Caco-2 (cell line): ENCODE results near the gene BMPR1B. TPM values are rescaled to one million over a fixed set of nuclear protein-coding genes. Genes with fewer than 3 reads are reported as not detected.

Source experiments
- BruUV-seq: library from RNA; stranded (reverse); fragments of 400-500 nt; replicated peaks from 2 replicates; lab custom pipeline; 2021; lab: Mats Ljungman, UMichigan
- CTCF ChIA-PET: fragments of 300-600 bp; sonication (Branson Sonifier 250); formaldehyde crosslinking; loops from one replicate; lab custom pipeline; 2022; ENCODE audit warnings: antibody characterized with exemption; lab: Charles Lee
- POLR2A ChIA-PET: fragments of 300-600 bp; sonication (Branson Sonifier 250); formaldehyde crosslinking; loops from one replicate; lab custom pipeline; 2022; ENCODE audit warnings: antibody characterized with exemption; lab: Charles Lee
- DNase-seq, 2 experiments: peaks; one replicate each; pipeline versions ENCODE4 v3.0.0 to v3.0.0-alpha.2; 2020 to 2022
- H3K27me3 ChIP-seq: replicated peaks from 2 replicates; pipeline ENCODE4 v1.6.0; 2011; ENCODE audit warnings: low read length; ENCODE audit not compliant: control insufficient read depth, insufficient read depth
- H3K36me3 ChIP-seq: 2 replicates; pipeline ENCODE4 v1.5.1; 2011; ENCODE audit warnings: low read length; ENCODE audit not compliant: control insufficient read depth, insufficient read depth
- H3K4me1 ChIP-seq: fragments of 250-450 bp; sonication (Bioruptor Pico); 2 replicates; pipeline ENCODE4 v1.5.1; 2020; ENCODE audit warnings: mild to moderate bottlenecking
- H3K4me3 ChIP-seq: 2 replicates; pipeline ENCODE4 v1.5.1; 2011; ENCODE audit warnings: low read depth, mild to moderate bottlenecking, control low read depth, low read length
- H3K9me3 ChIP-seq: fragments of 250-450 bp; sonication (Bioruptor Pico); 2 replicates; pipeline ENCODE4 v1.5.1; 2020; ENCODE audit warnings: mild to moderate bottlenecking, moderate library complexity
- H3K27ac Mint-ChIP-seq: one replicate; pipeline ENCODE4 v1.8.0; 2022; ENCODE audit warnings: mixed read lengths; ENCODE audit not compliant: unreplicated experiment
- H3K27me3 Mint-ChIP-seq: one replicate; pipeline ENCODE4 v1.8.0; 2022; ENCODE audit warnings: mixed read lengths; ENCODE audit not compliant: insufficient read depth, unreplicated experiment
- H3K36me3 Mint-ChIP-seq: one replicate; pipeline ENCODE4 v1.8.0; 2022; ENCODE audit warnings: mild to moderate bottlenecking, mixed read lengths; ENCODE audit not compliant: insufficient read depth, unreplicated experiment
- H3K4me1 Mint-ChIP-seq: one replicate; pipeline ENCODE4 v1.8.0; 2022; ENCODE audit warnings: low read depth, mixed read lengths; ENCODE audit not compliant: unreplicated experiment
- H3K4me3 Mint-ChIP-seq: one replicate; pipeline ENCODE4 v1.8.0; 2022; ENCODE audit warnings: mild to moderate bottlenecking, moderate library complexity, mixed read lengths; ENCODE audit not compliant: unreplicated experiment
- H3K9me3 Mint-ChIP-seq: one replicate; pipeline ENCODE4 v1.8.0; 2022; ENCODE audit warnings: mixed read lengths; ENCODE audit not compliant: unreplicated experiment
- CTCF ChIP-seq, 2 experiments: fragments of 200-600 bp in 1 of 2; IDR thresholded peaks; 1 replicate in 1 of 2; 2 replicates in 1 of 2; pipeline versions ENCODE4 v1.5.1 to v1.8.0; 2011 to 2022; ENCODE audit warnings: antibody characterized with exemption in 1 of 2, control low read depth in 1 of 2, inconsistent platforms in 1 of 2, low read depth in 1 of 2, low read length in 1 of 2, mild to moderate bottlenecking in 1 of 2, moderate library complexity in 1 of 2; ENCODE audit not compliant: insufficient read depth in 1 of 2, severe bottlenecking in 1 of 2, unreplicated experiment in 1 of 2
- intact Hi-C: fragments of 100-400 bp; cut with micrococcal nuclease; formaldehyde crosslinking; loops from one replicate; pipeline ENCODE4 v1.10.0; 2022; ENCODE audit not compliant: unreplicated experiment
- total RNA-seq: library from RNA; stranded (reverse); gene quantifications from 2 replicates; pipeline ENCODE4 v1.2.3, GENCODE V29; 2022

Gene BMPR1B
- total RNA-seq, 1 experiment from 2014 or later = 8.7 TPM

GRCh38 chr4:95048296-95048695 lies 290.5 kb downstream of the BMPR1B start:
- no peak for DNase-seq
- Histone ChIP-seq H3K9me3 (no peaks in the 10 kb centered on the region), H3K4me3 (no peak overlapping the region), H3K4me1 (peaks cover 8% of the 10 kb centered on the region), H3K36me3 (no peaks in the 10 kb centered on the region), H3K27me3 (no peaks in the 10 kb centered on the region)
- Mint-ChIP-seq H3K9me3 (no peaks in the 10 kb centered on the region), H3K27ac (no peak overlapping the region), H3K36me3 (no peaks in the 10 kb centered on the region), H3K4me1 (peaks cover 6% of the 10 kb centered on the region), H3K4me3 (no peak overlapping the region), H3K27me3 (no peaks in the 10 kb centered on the region)
- TF ChIP-seq CTCF (IDR thresholded peaks at IDR 0.05; ENCODE audit: insufficient read depth in 1 of 2, low read depth in 1 of 2, low read length in 1 of 2, severe bottlenecking in 1 of 2, unreplicated experiment in 1 of 2) = no peak
- POLR2A ChIA-PET = no interaction called here
- CTCF ChIA-PET = no interaction called here
- intact Hi-C loops = no loop called here
- BruUV-seq = no TSS peak

GRCh38 chr4:95049551-95050233 lies 291.9 kb downstream of the BMPR1B start:
- H3K4me1 ChIP-seq = peaks cover 8% of the 10 kb centered on the region
- no peak for DNase-seq
- no peaks in the 10 kb centered on the region for H3K36me3 ChIP-seq
- H3K9me3 Mint-ChIP-seq = no peaks in the 10 kb centered on the region
- ChIA-PET CTCF (no interaction called here), POLR2A (no interaction called here)
- no peaks in the 10 kb centered on the region for H3K27me3 ChIP-seq
- no peak for TF ChIP-seq CTCF (IDR thresholded peaks at IDR 0.05; ENCODE audit: insufficient read depth in 1 of 2, low read depth in 1 of 2, low read length in 1 of 2, severe bottlenecking in 1 of 2, unreplicated experiment in 1 of 2)
- H3K9me3 ChIP-seq = no peaks in the 10 kb centered on the region
- H3K27me3 Mint-ChIP-seq = no peaks in the 10 kb centered on the region
- no peak overlapping the region for H3K4me3 Mint-ChIP-seq
- H3K36me3 Mint-ChIP-seq = no peaks in the 10 kb centered on the region
- no TSS peak for BruUV-seq
- peaks cover 6% of the 10 kb centered on the region for H3K4me1 Mint-ChIP-seq
- no peak overlapping the region for H3K27ac Mint-ChIP-seq
- no peak overlapping the region for H3K4me3 ChIP-seq
- intact Hi-C loops = no loop called here

- Mint-ChIP-seq H3K27ac (no peak overlapping the region), H3K4me3 (no peak overlapping the region), H3K4me1 (peaks cover 6% of the 10 kb centered on the region), H3K9me3 (no peaks in the 10 kb centered on the region), H3K27me3 (no peaks in the 10 kb centered on the region), H3K36me3 (no peaks in the 10 kb centered on the region)
- intact Hi-C loops = no loop called here
- H3K4me1 ChIP-seq = no peaks in the 10 kb centered on the region
- no peaks in the 10 kb centered on the region for H3K9me3 ChIP-seq
- no peak for TF ChIP-seq CTCF (IDR thresholded peaks at IDR 0.05; ENCODE audit: insufficient read depth in 1 of 2, low read depth in 1 of 2, low read length in 1 of 2, severe bottlenecking in 1 of 2, unreplicated experiment in 1 of 2)
- ChIA-PET CTCF (no interaction called here), POLR2A (no interaction called here)
- no peaks in the 10 kb centered on the region for H3K27me3 ChIP-seq
- H3K36me3 ChIP-seq = no peaks in the 10 kb centered on the region
- no peak for DNase-seq
- no TSS peak for BruUV-seq
- H3K4me3 ChIP-seq = no peak overlapping the region
Observed at GRCh38 chr4:95050980-95051701, 293.4 kb downstream of the BMPR1B start.
